ENCODE results near the gene MAGI2.

Gene MAGI2

DNA sequence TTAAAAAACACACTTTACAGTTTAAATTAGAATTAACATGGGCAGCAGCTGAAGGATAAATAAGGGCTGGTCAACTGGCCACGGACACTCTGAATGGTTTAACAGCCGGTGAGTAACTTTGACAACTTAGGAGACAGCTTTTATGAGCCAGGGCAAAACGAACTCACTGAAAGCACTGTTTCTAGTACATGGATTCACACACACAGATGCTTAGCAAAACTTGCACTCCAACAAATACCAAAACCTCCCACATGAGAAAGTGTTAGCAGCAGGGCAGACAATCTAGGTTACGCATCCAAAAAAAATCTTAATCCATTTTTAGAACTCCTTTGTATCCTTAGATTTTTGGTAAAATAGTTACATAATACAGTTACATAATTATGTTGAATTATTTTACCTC lies 1168.5 kb downstream of the MAGI2 start:
- Histone ChIP-seq H3K9me2 (replicated peaks; ENCODE audit: low read depth, low read length) (no peaks in the 10 kb centered on the region), H3K4me3 (ENCODE audit: low read length, poor library complexity, severe bottlenecking) (no peak overlapping the region), H3K4me1 (ENCODE audit: insufficient read depth, low read length, poor library complexity, severe bottlenecking) (no peaks in the 10 kb centered on the region), H3K79me2 (ENCODE audit: insufficient read depth, low read length) (no peaks in the 10 kb centered on the region), H2AFZ (ENCODE audit: low read length) (no peak overlapping the region), H3K27me3 (ENCODE audit: insufficient read depth, low read length, poor library complexity, severe bottlenecking) (no peaks in the 10 kb centered on the region), H3K9ac (ENCODE audit: low read depth, low read length, poor library complexity, severe bottlenecking) (no peak overlapping the region), H4K20me1 (ENCODE audit: insufficient read depth, low read length, poor library complexity, severe bottlenecking) (no peaks in the 10 kb centered on the region), H3F3A (ENCODE audit: low read depth) (no peaks in the 10 kb centered on the region), H3K4me2 (ENCODE audit: low read depth, low read length, poor library complexity, severe bottlenecking) (no peak overlapping the region), H3K36me3 (ENCODE audit: insufficient read depth, low read length) (no peaks in the 10 kb centered on the region), H3K9me3 (ENCODE audit: insufficient read depth, low read depth, low read length) (no peaks in the 10 kb centered on the region)
- TF ChIP-seq, protein P1, sequence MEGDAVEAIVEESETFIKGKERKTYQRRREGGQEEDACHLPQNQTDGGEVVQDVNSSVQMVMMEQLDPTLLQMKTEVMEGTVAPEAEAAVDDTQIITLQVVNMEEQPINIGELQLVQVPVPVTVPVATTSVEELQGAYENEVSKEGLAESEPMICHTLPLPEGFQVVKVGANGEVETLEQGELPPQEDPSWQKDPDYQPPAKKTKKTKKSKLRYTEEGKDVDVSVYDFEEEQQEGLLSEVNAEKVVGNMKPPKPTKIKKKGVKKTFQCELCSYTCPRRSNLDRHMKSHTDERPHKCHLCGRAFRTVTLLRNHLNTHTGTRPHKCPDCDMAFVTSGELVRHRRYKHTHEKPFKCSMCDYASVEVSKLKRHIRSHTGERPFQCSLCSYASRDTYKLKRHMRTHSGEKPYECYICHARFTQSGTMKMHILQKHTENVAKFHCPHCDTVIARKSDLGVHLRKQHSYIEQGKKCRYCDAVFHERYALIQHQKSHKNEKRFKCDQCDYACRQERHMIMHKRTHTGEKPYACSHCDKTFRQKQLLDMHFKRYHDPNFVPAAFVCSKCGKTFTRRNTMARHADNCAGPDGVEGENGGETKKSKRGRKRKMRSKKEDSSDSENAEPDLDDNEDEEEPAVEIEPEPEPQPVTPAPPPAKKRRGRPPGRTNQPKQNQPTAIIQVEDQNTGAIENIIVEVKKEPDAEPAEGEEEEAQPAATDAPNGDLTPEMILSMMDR (conservative IDR thresholded peaks at IDR 0.05; ENCODE audit: low read length), result no peak
- no peak for TF ChIP-seq EZH2phosphoT487 (IDR thresholded peaks at IDR 0.05; ENCODE audit: borderline replicate concordance)

DNA sequence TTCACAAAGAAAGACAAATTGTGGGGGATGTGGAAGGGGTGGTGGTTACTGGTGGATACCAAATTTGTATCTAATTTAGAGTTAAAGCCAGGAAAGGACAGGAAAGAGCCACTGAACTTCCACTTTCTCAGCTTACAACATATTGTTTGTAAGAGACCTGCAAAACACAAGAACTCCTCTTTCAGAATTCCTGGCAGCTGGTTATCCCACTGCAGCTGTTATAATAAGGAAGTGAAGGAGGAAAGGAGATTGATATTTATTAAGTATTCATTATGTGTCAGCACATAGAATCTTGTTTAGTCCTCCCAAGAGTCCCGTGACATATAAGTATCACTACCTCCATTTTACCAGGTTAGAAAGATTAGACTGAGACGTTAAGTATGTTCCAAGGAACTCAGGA lies 1173.2 kb downstream of the MAGI2 start:
- Histone ChIP-seq H4K20me1 (ENCODE audit: insufficient read depth, low read length, poor library complexity, severe bottlenecking) (no peaks in the 10 kb centered on the region), H3K36me3 (ENCODE audit: insufficient read depth, low read length) (no peaks in the 10 kb centered on the region), H3F3A (ENCODE audit: low read depth) (no peaks in the 10 kb centered on the region), H3K4me1 (ENCODE audit: insufficient read depth, low read length, poor library complexity, severe bottlenecking) (no peaks in the 10 kb centered on the region), H3K27me3 (ENCODE audit: insufficient read depth, low read length, poor library complexity, severe bottlenecking) (no peaks in the 10 kb centered on the region), H3K9me3 (ENCODE audit: insufficient read depth, low read depth, low read length) (no peaks in the 10 kb centered on the region), H2AFZ (ENCODE audit: low read length) (no peak overlapping the region; the same call in 1 of the 2 replicates), H3K79me2 (ENCODE audit: insufficient read depth, low read length) (no peaks in the 10 kb centered on the region), H3K4me2 (ENCODE audit: low read depth, low read length, poor library complexity, severe bottlenecking) (no peak overlapping the region), H3K9ac (ENCODE audit: low read depth, low read length, poor library complexity, severe bottlenecking) (no peak overlapping the region), H3K9me2 (replicated peaks; ENCODE audit: low read depth, low read length) (no peaks in the 10 kb centered on the region), H3K4me3 (ENCODE audit: low read length, poor library complexity, severe bottlenecking) (no peak overlapping the region)
- TF ChIP-seq EZH2phosphoT487 (IDR thresholded peaks at IDR 0.05; ENCODE audit: borderline replicate concordance), result no peak
- TF ChIP-seq, protein P1 (conservative IDR thresholded peaks at IDR 0.05; ENCODE audit: low read length), result no peak

DNA sequence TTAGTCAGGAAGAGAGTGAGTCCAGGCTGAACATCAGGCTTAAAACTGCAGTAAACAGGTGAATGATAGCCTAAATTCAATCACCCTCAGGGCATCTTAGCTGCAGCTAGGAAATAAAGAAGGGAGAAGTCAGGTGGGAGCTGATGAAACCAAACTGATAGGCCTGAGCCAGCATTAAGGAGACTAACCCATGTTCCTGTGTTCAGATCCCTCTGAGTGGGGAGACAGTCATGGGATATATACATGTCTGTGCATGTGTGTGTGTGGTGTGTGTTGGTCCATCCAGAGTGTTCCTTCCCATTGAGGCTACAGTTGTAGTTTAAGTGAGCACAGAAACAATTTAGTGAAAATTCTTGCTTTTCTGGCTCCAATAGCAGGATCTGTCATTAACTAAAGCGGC lies 1174.0 kb downstream of the MAGI2 start:
- H3K4me2 ChIP-seq (ENCODE audit: low read depth, low read length, poor library complexity, severe bottlenecking), result no peak overlapping the region
- no peaks in the 10 kb centered on the region for H3F3A ChIP-seq (ENCODE audit: low read depth)
- H3K27me3 ChIP-seq (ENCODE audit: insufficient read depth, low read length, poor library complexity, severe bottlenecking), result no peaks in the 10 kb centered on the region
- H4K20me1 ChIP-seq (ENCODE audit: insufficient read depth, low read length, poor library complexity, severe bottlenecking), result no peaks in the 10 kb centered on the region
- H3K36me3 ChIP-seq (ENCODE audit: insufficient read depth, low read length), result no peaks in the 10 kb centered on the region
- H3K79me2 ChIP-seq (ENCODE audit: insufficient read depth, low read length), result no peaks in the 10 kb centered on the region
- no peak overlapping the region for H2AFZ ChIP-seq (ENCODE audit: low read length)
- H3K9me2 ChIP-seq (replicated peaks; ENCODE audit: low read depth, low read length), result no peaks in the 10 kb centered on the region
- TF ChIP-seq EZH2phosphoT487 (IDR thresholded peaks at IDR 0.05; ENCODE audit: borderline replicate concordance), result no peak
- TF ChIP-seq, protein P1 (conservative IDR thresholded peaks at IDR 0.05; ENCODE audit: low read length), result no peak
- no peaks in the 10 kb centered on the region for H3K9me3 ChIP-seq (ENCODE audit: insufficient read depth, low read depth, low read length)
- no peaks in the 10 kb centered on the region for H3K4me1 ChIP-seq (ENCODE audit: insufficient read depth, low read length, poor library complexity, severe bottlenecking)
- no peak overlapping the region for H3K4me3 ChIP-seq (ENCODE audit: low read length, poor library complexity, severe bottlenecking)
- H3K9ac ChIP-seq (ENCODE audit: low read depth, low read length, poor library complexity, severe bottlenecking), result no peak overlapping the region

Data from Loucy (cell line).